ENCODE data around the gene QRFP.
A peak's percentile ranks its signal among the peaks of the same experiment; 100 is the strongest.

The QRFP gene

GRCh38 chr9:130903194-130904069 lies 6.8 kb upstream of the QRFP start:
- DNase-seq = no peak

GRCh38 chr9:130902204-130903185 lies 5.9 kb upstream of the QRFP start:
- DNase-seq = no peak

GRCh38 chr9:130901498-130902203 lies 5.0 kb upstream of the QRFP start:
- DNase-seq = no peak

GRCh38 chr9:130900701-130901497 lies 4.3 kb upstream of the QRFP start:
- no peak for DNase-seq

- DNase-seq = no peak
These were observed 2.6 kb upstream of the QRFP start for GRCh38 chr9:130899051-130899748.

GRCh38 chr9:130898552-130898852 lies 1.9 kb upstream of the QRFP start:
- DNase-seq = no peak

GRCh38 chr9:130897848-130898551 lies 1.4 kb upstream of the QRFP start:
- no peak for DNase-seq

- DNase-seq = no peak
These were observed 616 bp upstream of the QRFP start for GRCh38 chr9:130897105-130897751.

GRCh38 chr9:130895481-130896232 lies 955 bp downstream of the QRFP start:
- DNase-seq = no peak

GRCh38 chr9:130895038-130895437 lies 1.6 kb downstream of the QRFP start:
- no peak for DNase-seq

- DNase-seq = no peak
These were observed 2.1 kb downstream of the QRFP start for GRCh38 chr9:130894546-130894945.

GRCh38 chr9:130893341-130894101 lies 3.1 kb downstream of the QRFP start:
- peak; percentile 79 to 84 for DNase-seq

- DNase-seq = no peak
These were observed 3.9 kb downstream of the QRFP start for GRCh38 chr9:130892477-130893304.

- no peak for DNase-seq
These were observed 4.7 kb downstream of the QRFP start for GRCh38 chr9:130891688-130892476.

- no peak for DNase-seq
These were observed 5.5 kb downstream of the QRFP start for GRCh38 chr9:130890870-130891687.

GRCh38 chr9:130890124-130890523 lies 6.5 kb downstream of the QRFP start:
- no peak for DNase-seq

Data from inflammatory macrophage treated with lipopolysaccharide for 1 hour (primary cell).